ENCODE data around the gene USF1. TPM values are rescaled to one million over a fixed set of nuclear protein-coding genes. Genes with fewer than 3 reads are reported as not detected.
"Not testable (repeated sequence)": the region's sequence is repeated elsewhere in the genome, so short reads cannot be mapped to it uniquely, and the experiment has no call there.

Gene USF1
- total RNA-seq, 1 donor from 2014 or later: 53.2 TPM

DNA sequence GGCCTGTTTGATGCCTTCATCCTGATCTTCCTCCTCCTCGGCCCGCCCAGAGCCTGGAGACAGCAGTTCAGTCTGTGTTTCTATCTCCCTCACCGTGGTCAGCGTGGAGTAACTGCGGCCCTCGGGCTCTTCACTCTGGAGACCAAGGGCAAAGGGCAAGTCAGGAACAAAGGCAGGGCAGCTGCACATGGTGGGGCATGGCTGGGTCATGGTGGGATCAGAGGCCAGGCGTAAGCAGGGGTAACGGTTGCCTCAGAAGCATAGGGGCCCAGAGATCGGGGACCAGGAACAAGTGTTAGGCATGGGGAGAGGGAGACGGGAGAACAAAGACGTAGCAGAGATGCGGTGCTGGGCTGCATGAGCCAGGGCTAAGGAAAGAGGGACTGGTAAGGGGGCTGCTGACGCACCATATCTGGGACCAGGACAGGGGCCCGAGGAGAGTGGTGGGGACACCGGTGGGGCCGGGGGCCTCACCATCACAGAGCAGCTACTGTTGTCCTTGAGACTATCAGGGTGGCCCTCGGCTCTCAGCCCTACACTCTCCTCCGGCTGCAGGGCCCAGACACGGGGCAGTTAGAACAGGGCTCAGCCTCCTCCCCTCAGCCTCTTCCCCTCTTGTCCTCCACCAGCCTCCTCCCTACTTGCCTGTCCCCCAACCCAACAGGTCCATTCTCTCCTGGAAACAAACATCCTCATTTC is 27.1 kb upstream of the USF1 start:
- no peaks in the 10 kb centered on the region for H3K27me3 Mint-ChIP-seq (ENCODE audit: low read depth)
- H3K36me3 Mint-ChIP-seq (ENCODE audit: low read depth): peaks cover 11% of the 10 kb centered on the region
- no peak for DNase-seq (ENCODE audit: low spot score)
- intact Hi-C loops (cut with micrococcal nuclease): loop anchor here (5.0 kb wide), 1 partner anchor 59 kb away; the partner anchor contains the start of gene DEDD
- H3K4me1 Mint-ChIP-seq (ENCODE audit: low read depth): peaks cover 21% of the 10 kb centered on the region
- no peak overlapping the region for H3K27ac Mint-ChIP-seq
- H3K4me3 Mint-ChIP-seq (ENCODE audit: low read depth): no peak overlapping the region
- no peaks in the 10 kb centered on the region for H3K9me3 Mint-ChIP-seq

DNA sequence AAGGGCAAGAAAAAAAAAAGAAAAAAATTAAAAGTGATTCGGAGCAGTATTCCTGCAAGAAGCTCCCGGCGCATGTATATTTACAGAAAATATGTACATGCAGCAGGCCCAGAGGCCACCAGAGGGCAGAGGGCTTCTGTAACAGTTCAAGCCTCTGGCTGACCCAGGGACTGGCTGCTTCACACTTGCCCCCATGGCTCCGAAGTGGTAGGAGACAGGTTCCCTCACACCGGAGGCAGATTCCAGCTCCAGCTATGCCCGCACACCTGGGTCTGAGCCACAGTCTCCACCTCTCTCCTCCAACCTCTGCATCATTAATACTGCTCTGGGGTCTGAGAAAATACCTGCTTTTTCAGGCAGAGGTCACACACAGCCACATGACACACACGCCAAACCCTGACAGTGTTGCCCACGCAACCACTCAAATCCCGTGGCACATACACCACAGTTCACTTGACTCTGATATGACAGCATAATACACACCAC is 26.2 kb upstream of the USF1 start:
- no peak for DNase-seq (ENCODE audit: low spot score)
- no peaks in the 10 kb centered on the region for H3K9me3 Mint-ChIP-seq
- H3K27ac Mint-ChIP-seq: no peak overlapping the region
- peaks cover 29% of the 10 kb centered on the region for H3K4me1 Mint-ChIP-seq (ENCODE audit: low read depth)
- H3K36me3 Mint-ChIP-seq (ENCODE audit: low read depth): peaks cover 20% of the 10 kb centered on the region
- no peak overlapping the region for H3K4me3 Mint-ChIP-seq (ENCODE audit: low read depth)
- H3K27me3 Mint-ChIP-seq (ENCODE audit: low read depth): no peaks in the 10 kb centered on the region
- intact Hi-C loops (cut with micrococcal nuclease): loop anchor here (2.0 to 5.0 kb wide), 2 partner anchors 47 to 60 kb away; partner anchors contain the start of genes DEDD, NIT1 and PFDN2

DNA sequence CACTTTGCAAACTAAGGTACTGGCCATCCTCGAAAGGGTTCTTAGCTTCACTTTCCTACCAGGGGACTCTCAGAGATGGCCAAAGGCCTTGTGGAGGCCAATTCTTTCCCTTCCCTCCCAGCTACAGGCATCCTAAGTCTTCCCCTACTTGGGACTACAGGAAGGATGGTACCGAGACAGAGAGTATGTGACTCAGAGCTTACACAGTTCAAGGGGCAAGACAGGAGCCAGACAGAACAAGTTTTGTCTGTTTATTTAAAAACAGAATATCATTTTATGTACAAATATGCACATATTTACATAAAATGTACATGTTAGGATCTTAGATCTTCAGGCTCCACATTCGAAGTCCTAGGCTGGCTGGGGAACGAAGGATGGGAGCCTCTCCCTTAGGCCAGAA is 25.0 kb upstream of the USF1 start:
- intact Hi-C loops (cut with micrococcal nuclease): loop anchor here (1.0 to 5.0 kb wide), 3 partner anchors 22 to 62 kb away; partner anchors contain the start of genes DEDD, NIT1 and PFDN2
- DNase-seq (ENCODE audit: low spot score): no peak
- Mint-ChIP-seq H3K9me3 (no peaks in the 10 kb centered on the region), H3K27me3 (ENCODE audit: low read depth) (no peaks in the 10 kb centered on the region), H3K4me3 (ENCODE audit: low read depth) (no peak overlapping the region), H3K4me1 (ENCODE audit: low read depth) (peaks cover 35% of the 10 kb centered on the region), H3K36me3 (ENCODE audit: low read depth) (peaks cover 28% of the 10 kb centered on the region), H3K27ac (peak overlapping the region; percentile 84)

DNA sequence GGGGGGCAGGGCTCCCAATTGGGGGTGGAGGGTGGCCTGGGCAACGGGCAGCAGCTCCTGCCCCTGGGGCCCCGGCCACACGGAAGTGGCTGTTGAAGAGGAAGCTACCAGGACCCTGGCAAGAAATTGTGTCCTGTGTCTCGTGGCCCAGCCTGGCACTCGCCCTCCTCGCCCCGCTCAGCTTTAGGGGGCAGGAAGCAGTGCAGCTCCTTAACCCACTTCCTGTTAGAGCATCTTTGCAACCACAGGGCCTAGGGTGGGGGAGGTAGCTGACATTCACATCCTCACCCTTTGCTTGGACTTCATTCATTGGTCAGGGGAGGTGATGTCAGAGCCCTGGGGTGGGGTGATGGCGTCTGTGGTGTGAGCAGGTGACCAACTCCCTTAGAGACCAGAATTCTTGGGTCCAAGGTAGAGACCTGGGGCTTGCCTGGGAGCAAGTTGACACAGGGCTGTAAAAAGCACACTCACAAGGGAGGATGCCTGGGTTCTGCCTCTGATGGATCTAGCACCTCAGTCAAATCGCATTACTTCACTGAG is 24.0 kb upstream of the USF1 start, which contains the start of gene ARHGAP30:
ARHGAP30 (minus strand) TSS at position 161 of the 540 bp plus-strand sequence. CDS start 267 bp downstream, outside the sequence.
- peaks cover 35% of the 10 kb centered on the region for H3K4me1 Mint-ChIP-seq (ENCODE audit: low read depth)
- H3K27ac Mint-ChIP-seq: peak within 1 kb of the TSS; percentile 98
- intact Hi-C loops (cut with micrococcal nuclease): loop anchor here (1.0 to 5.0 kb wide), 4 partner anchors 22 to 88 kb away; partner anchors contain the start of genes DEDD, NIT1, PFDN2 and USP21
- DNase-seq (ENCODE audit: low spot score): peak; percentile 85
- peaks cover 28% of the 10 kb centered on the region for H3K36me3 Mint-ChIP-seq (ENCODE audit: low read depth)
- H3K4me3 Mint-ChIP-seq (ENCODE audit: low read depth): peak within 1 kb of the TSS; percentile 100
- no peaks in the 10 kb centered on the region for H3K9me3 Mint-ChIP-seq
- no peaks in the 10 kb centered on the region for H3K27me3 Mint-ChIP-seq (ENCODE audit: low read depth)

DNA sequence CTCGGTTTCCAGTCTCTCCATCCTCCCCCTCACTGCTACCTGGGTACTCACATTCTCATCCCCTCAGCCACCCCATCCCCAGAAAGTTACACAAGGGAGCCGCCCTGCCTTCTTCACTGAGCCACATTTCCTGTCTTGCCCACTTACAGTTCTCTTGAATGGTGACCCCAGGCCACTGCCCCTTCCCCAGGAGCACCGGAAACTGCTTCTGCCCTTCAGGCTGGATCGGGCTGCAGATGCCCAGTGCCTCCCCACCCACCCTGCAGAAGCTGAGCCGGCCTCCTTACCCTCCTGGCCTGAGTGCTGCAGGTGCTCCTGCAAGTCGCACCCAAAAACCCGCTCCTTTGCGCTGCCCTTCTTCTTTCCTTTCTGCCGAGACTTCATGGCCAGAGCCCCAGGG is 23.5 kb upstream of the USF1 start:
- H3K36me3 Mint-ChIP-seq (ENCODE audit: low read depth): peaks cover 33% of the 10 kb centered on the region
- no peaks in the 10 kb centered on the region for H3K9me3 Mint-ChIP-seq
- peaks cover 40% of the 10 kb centered on the region for H3K4me1 Mint-ChIP-seq (ENCODE audit: low read depth)
- H3K27me3 Mint-ChIP-seq (ENCODE audit: low read depth): no peaks in the 10 kb centered on the region
- DNase-seq (ENCODE audit: low spot score): peak; percentile 24
- intact Hi-C loops (cut with micrococcal nuclease): loop anchor here (5.0 kb wide), 1 partner anchor 88 kb away; the partner anchor contains the start of gene USP21
- peak overlapping the region; percentile 98 for H3K27ac Mint-ChIP-seq
- H3K4me3 Mint-ChIP-seq (ENCODE audit: low read depth): peak overlapping the region; percentile 100

DNA sequence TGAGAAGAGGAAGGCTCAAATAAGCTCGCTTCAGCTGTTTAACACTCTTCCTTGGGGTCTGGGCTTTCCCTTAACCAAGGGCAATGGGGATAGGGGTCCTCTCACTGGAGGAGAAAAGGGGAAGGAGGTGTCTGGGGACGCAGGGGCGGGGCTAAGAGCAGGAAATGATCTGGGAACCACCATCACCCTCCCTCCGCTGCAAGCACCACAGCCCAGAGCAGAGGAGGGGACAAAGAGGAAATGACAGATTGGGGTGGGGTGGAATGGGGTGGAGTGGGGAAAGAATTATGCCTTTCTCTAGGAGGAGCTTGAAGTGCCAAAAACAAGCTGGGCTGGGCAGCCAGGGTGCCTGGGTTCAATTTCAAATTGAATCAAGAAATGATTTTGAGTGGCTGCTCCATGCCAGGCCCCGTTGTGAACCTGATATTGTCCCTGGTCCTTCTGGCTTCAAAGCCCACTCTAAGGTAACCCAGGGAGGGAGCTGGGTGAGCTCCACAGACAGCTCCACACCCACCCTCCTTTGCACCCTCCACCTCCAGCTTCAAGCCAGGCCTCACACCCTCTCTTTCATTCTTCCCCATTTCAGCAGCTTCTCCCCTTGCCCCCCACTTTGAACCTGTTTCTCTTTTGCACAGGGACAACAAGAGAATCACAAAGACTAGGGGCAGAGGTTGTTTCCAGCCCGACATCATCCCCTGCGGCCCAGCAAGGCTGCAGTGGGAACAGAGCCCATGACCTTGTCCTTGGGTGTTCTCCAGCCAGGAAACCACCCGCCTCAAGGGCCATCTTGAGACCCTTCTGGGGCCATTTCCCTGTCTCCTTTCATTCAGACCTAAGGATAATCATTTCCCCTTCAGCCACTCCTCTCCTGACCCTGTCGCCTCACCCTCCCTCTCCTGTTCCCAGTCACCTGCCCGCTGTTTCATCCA is 22.8 kb upstream of the USF1 start:
- peak; percentile 80 for DNase-seq (ENCODE audit: low spot score)
- Mint-ChIP-seq H3K9me3 (no peaks in the 10 kb centered on the region), H3K4me3 (ENCODE audit: low read depth) (peak overlapping the region; percentile 100), H3K27ac (peak overlapping the region; percentile 98), H3K4me1 (ENCODE audit: low read depth) (peaks cover 47% of the 10 kb centered on the region), H3K36me3 (ENCODE audit: low read depth) (peaks cover 40% of the 10 kb centered on the region), H3K27me3 (ENCODE audit: low read depth) (no peaks in the 10 kb centered on the region)
- intact Hi-C loops (cut with micrococcal nuclease): loop anchor here (1.0 to 5.0 kb wide), 3 partner anchors 23 to 89 kb away; partner anchors contain the start of genes USF1 and USP21

DNA sequence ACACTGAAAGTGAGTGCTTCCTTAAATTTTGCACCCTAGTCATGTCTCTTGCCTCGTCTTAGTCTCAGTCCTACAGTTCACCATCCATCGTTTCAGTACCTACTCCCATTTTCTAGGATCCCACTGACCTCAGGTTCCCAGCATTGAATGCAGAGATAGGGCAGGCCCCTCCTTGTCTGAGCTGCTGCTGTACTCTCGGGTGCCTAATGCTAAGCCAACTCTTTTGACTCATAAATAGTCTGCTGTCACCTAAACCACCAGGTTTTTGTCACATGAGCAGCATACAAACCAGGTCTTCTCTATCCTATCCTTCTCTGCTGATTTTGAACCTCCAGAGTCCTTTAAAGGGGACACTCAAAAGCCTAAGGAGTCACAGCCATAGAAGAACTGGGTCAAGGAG is 20.9 kb upstream of the USF1 start:
- Mint-ChIP-seq H3K27ac (peak overlapping the region; percentile 98), H3K36me3 (ENCODE audit: low read depth) (peaks cover 54% of the 10 kb centered on the region), H3K9me3 (no peaks in the 10 kb centered on the region), H3K4me1 (ENCODE audit: low read depth) (peaks cover 50% of the 10 kb centered on the region), H3K4me3 (ENCODE audit: low read depth) (peak overlapping the region; percentile 100), H3K27me3 (ENCODE audit: low read depth) (no peaks in the 10 kb centered on the region)
- no peak for DNase-seq (ENCODE audit: low spot score)
- intact Hi-C loops (cut with micrococcal nuclease): loop anchor here (5.0 kb wide), 1 partner anchor 91 kb away; the partner anchor contains the start of gene USP21

DNA sequence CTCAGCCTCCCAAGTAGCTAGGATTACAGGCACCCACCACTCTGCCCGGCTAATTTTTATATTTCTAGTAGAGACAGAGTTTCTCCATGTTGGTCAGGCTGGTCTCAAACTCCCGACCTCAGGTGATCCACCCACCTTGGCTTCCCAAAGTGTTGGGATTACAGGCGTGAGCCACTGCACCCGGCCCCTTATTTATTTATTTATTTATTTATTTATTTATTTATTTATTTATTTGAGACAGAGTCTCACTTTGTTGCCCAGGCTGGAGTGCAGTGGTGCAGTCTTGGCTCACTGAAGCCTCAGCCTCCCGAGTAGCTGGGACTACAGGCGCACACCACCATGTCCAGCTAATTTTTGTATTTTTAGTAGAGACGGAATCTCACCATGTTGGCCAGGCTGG is 19.9 kb upstream of the USF1 start:
- H3K27me3 Mint-ChIP-seq (ENCODE audit: low read depth); H3K9me3 Mint-ChIP-seq; DNase-seq (ENCODE audit: low spot score); H3K27ac Mint-ChIP-seq: not testable (repeated sequence)
- peaks cover 43% of the 10 kb centered on the region for H3K4me1 Mint-ChIP-seq (ENCODE audit: low read depth)
- H3K4me3 Mint-ChIP-seq (ENCODE audit: low read depth): peak overlapping the region; percentile 31
- peaks cover 60% of the 10 kb centered on the region for H3K36me3 Mint-ChIP-seq (ENCODE audit: low read depth)
- intact Hi-C loops (cut with micrococcal nuclease): loop anchor here (5.0 kb wide), 1 partner anchor 92 kb away; the partner anchor contains the start of gene USP21

DNA sequence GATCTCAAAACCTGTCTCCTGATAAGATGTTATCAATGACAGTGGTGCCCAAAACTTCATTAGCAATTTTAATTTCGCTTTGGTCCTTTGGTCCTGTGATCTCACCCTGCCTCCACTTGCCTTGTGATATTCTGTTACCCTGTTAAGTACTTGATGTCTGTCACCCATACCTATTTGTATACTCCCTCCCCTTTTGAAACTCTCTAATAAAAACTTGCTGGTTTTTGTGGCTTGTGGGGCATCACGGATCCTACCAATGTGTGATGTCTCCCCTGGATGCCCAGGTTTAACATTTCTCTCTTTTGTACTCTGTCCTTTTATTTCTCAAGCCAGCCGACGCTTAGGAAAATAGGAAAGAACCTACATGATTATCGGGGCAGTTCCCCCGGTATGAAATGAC is 18.2 kb upstream of the USF1 start:
- H3K9me3 Mint-ChIP-seq; H3K27me3 Mint-ChIP-seq (ENCODE audit: low read depth); DNase-seq (ENCODE audit: low spot score); intact Hi-C loops (cut with micrococcal nuclease): not testable (repeated sequence)
- Mint-ChIP-seq H3K36me3 (ENCODE audit: low read depth) (peaks cover 72% of the 10 kb centered on the region), H3K4me3 (ENCODE audit: low read depth) (peak overlapping the region; percentile 38), H3K4me1 (ENCODE audit: low read depth) (peaks cover 48% of the 10 kb centered on the region), H3K27ac (peak overlapping the region; percentile 29)

DNA sequence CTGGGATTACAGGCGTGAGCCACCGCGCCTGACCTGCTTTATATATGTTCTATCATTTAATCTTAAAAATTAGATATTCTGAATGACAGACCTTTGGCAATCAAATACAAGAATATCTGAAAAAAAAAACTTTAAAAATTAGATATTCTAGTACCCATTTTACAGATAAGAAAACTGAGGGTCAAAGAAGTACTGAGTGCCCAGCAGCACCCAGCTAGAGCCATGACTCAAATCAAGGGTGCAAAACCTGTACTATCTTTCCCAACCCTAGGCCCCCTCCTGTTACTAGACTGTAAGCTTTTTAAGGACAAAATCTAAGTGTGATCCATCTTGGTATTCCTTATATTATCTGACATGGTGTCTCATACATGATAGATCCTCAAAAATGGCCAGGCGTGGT is 15.6 kb upstream of the USF1 start:
- intact Hi-C loops (cut with micrococcal nuclease): no loop called here
- no peak overlapping the region for H3K4me3 Mint-ChIP-seq (ENCODE audit: low read depth)
- DNase-seq (ENCODE audit: low spot score): no peak
- H3K27me3 Mint-ChIP-seq (ENCODE audit: low read depth): no peaks in the 10 kb centered on the region
- H3K4me1 Mint-ChIP-seq (ENCODE audit: low read depth): peaks cover 32% of the 10 kb centered on the region
- H3K9me3 Mint-ChIP-seq: no peaks in the 10 kb centered on the region
- H3K36me3 Mint-ChIP-seq (ENCODE audit: low read depth): peaks cover 66% of the 10 kb centered on the region
- no peak overlapping the region for H3K27ac Mint-ChIP-seq

DNA sequence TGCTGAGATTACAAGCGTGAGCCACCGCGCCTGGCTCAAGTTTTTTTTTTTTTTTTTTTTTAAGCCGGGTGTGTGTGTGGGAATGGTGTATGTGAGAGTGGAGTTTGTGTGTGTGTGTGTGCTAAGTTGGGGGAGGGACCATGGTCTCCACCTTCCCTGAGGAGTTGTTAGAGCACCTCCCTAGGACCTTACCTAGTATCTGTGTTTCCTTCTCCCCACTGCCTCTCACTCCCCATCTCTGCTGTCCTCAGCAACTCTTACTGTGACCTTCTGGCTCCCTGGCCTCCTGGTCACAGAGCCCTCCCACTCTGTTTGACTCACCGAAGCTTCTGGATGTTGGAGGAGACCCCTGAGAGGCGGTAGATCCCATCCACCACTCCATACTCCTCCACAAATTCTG is 13.5 kb upstream of the USF1 start:
- intact Hi-C loops (cut with micrococcal nuclease): no loop called here
- peak overlapping the region; percentile 68 for H3K27ac Mint-ChIP-seq
- H3K4me1 Mint-ChIP-seq (ENCODE audit: low read depth): peaks cover 26% of the 10 kb centered on the region
- no peak for DNase-seq (ENCODE audit: low spot score)
- H3K9me3 Mint-ChIP-seq: no peaks in the 10 kb centered on the region
- H3K27me3 Mint-ChIP-seq (ENCODE audit: low read depth): no peaks in the 10 kb centered on the region
- peaks cover 68% of the 10 kb centered on the region for H3K36me3 Mint-ChIP-seq (ENCODE audit: low read depth)
- H3K4me3 Mint-ChIP-seq (ENCODE audit: low read depth): no peak overlapping the region

DNA sequence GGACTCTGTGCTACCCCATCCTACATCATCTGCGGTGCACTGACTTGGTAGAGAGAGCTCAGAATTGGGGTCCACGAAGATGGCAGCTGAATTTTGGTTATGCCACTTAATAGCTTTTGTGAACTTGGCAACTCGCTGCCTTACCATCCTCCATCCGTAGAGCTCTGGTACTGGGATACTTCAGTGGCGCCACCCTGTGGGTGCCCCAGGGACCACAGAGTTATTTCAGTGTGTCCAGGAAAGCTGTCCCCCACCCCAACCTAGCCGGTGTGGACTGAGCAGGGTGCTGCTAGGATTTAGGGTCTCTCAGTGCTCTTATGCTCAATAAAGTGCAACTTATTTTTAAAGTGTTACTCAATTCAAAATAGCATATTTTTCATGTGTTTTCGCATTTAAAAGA is 9.0 kb upstream of the USF1 start:
- Mint-ChIP-seq H3K4me3 (ENCODE audit: low read depth) (no peak overlapping the region), H3K4me1 (ENCODE audit: low read depth) (peaks cover 16% of the 10 kb centered on the region), H3K36me3 (ENCODE audit: low read depth) (peaks cover 69% of the 10 kb centered on the region), H3K27me3 (ENCODE audit: low read depth) (no peaks in the 10 kb centered on the region), H3K9me3 (no peaks in the 10 kb centered on the region), H3K27ac (no peak overlapping the region)
- intact Hi-C loops (cut with micrococcal nuclease): no loop called here
- DNase-seq (ENCODE audit: low spot score): no peak
